ENCODE measurements around the gene MYL1. TPM values are rescaled to one million over a fixed set of nuclear protein-coding genes. Genes with fewer than 3 reads are reported as not detected.

Gene MYL1
- total RNA-seq, 1 experiment from 2014 or later, result not detected

- TF ChIP-seq E2F1 (CRISPR knock-in tag; IDR thresholded peaks at IDR 0.05) (no peak), MAX (CRISPR knock-in tag; IDR thresholded peaks at IDR 0.05) (no peak), CBFB (CRISPR knock-in tag; IDR thresholded peaks at IDR 0.05; ENCODE audit: low read depth) (no peak), ZNF232 (CRISPR knock-in tag; IDR thresholded peaks at IDR 0.05) (no peak), ATF1 (CRISPR knock-in tag; IDR thresholded peaks at IDR 0.05) (no peak), PRRX2 (CRISPR knock-in tag; IDR thresholded peaks at IDR 0.05) (no peak), ZNF425 (CRISPR knock-in tag; conservative IDR thresholded peaks at IDR 0.05) (no peak), ZNF671 (CRISPR knock-in tag; IDR thresholded peaks at IDR 0.05) (no peak)
- TF ChIP-seq, protein P1, sequence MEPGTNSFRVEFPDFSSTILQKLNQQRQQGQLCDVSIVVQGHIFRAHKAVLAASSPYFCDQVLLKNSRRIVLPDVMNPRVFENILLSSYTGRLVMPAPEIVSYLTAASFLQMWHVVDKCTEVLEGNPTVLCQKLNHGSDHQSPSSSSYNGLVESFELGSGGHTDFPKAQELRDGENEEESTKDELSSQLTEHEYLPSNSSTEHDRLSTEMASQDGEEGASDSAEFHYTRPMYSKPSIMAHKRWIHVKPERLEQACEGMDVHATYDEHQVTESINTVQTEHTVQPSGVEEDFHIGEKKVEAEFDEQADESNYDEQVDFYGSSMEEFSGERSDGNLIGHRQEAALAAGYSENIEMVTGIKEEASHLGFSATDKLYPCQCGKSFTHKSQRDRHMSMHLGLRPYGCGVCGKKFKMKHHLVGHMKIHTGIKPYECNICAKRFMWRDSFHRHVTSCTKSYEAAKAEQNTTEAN (CRISPR knock-in tag; IDR thresholded peaks at IDR 0.05), result no peak
These were observed 51.1 kb downstream of the MYL1 start (continued) for GRCh38 chr2:210263841-210264240.

- ATAC-seq, result no peak
- CTCF ChIA-PET, result no interaction called here
- Mint-ChIP-seq H3K4me3 (no peak overlapping the region), H3K27me3 (ENCODE audit: low read depth) (no peaks in the 10 kb centered on the region), H3K27ac (no peak overlapping the region), H3K36me3 (no peaks in the 10 kb centered on the region), H3K9me3 (no peaks in the 10 kb centered on the region; the same call in 1 of the 2 replicates), H3K4me1 (no peaks in the 10 kb centered on the region)
- no peak for DNase-seq (ENCODE audit: low spot score)
- POLR2A ChIA-PET, result no interaction called here
- TF ChIP-seq PRRX2 (CRISPR knock-in tag; IDR thresholded peaks at IDR 0.05) (no peak), PRDM15 (CRISPR knock-in tag; IDR thresholded peaks at IDR 0.05) (no peak), FOXK1 (CRISPR knock-in tag; IDR thresholded peaks at IDR 0.05) (no peak), AR (CRISPR knock-in tag; IDR thresholded peaks at IDR 0.05) (no peak), ZNF425 (CRISPR knock-in tag; conservative IDR thresholded peaks at IDR 0.05) (no peak), ATF6 (CRISPR knock-in tag; IDR thresholded peaks at IDR 0.05) (no peak)
- TF ChIP-seq, protein P2, sequence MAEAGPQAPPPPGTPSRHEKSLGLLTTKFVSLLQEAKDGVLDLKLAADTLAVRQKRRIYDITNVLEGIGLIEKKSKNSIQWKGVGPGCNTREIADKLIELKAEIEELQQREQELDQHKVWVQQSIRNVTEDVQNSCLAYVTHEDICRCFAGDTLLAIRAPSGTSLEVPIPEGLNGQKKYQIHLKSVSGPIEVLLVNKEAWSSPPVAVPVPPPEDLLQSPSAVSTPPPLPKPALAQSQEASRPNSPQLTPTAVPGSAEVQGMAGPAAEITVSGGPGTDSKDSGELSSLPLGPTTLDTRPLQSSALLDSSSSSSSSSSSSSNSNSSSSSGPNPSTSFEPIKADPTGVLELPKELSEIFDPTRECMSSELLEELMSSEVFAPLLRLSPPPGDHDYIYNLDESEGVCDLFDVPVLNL (CRISPR knock-in tag; IDR thresholded peaks at IDR 0.05; ENCODE audit: borderline replicate concordance, low read depth), result no peak
- TF ChIP-seq, protein P3, sequence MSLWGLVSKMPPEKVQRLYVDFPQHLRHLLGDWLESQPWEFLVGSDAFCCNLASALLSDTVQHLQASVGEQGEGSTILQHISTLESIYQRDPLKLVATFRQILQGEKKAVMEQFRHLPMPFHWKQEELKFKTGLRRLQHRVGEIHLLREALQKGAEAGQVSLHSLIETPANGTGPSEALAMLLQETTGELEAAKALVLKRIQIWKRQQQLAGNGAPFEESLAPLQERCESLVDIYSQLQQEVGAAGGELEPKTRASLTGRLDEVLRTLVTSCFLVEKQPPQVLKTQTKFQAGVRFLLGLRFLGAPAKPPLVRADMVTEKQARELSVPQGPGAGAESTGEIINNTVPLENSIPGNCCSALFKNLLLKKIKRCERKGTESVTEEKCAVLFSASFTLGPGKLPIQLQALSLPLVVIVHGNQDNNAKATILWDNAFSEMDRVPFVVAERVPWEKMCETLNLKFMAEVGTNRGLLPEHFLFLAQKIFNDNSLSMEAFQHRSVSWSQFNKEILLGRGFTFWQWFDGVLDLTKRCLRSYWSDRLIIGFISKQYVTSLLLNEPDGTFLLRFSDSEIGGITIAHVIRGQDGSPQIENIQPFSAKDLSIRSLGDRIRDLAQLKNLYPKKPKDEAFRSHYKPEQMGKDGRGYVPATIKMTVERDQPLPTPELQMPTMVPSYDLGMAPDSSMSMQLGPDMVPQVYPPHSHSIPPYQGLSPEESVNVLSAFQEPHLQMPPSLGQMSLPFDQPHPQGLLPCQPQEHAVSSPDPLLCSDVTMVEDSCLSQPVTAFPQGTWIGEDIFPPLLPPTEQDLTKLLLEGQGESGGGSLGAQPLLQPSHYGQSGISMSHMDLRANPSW (CRISPR knock-in tag; conservative IDR thresholded peaks at IDR 0.05; ENCODE audit: low read depth), result no peak
These were observed 52.9 kb downstream of the MYL1 start for GRCh38 chr2:210262036-210262435.

Data from WTC11 (cell line).